ENCODE measurements around the gene MAML3. TPM values are rescaled to one million over a fixed set of nuclear protein-coding genes. Genes with fewer than 3 reads are reported as not detected.
"Not testable (repeated sequence)": the region's sequence is repeated elsewhere in the genome, so short reads cannot be mapped to it uniquely, and the experiment has no call there.

The MAML3 gene
- total RNA-seq, 1 donor from 2014 or later: 8.1 TPM

GRCh38 chr4:139698167-139698925 lies 455.6 kb downstream of the MAML3 start:
- not testable (repeated sequence) for H3K9ac ChIP-seq (ENCODE audit: low read length); H3K27me3 Mint-ChIP-seq (ENCODE audit: low read depth, unreplicated experiment); H3K36me3 ChIP-seq (ENCODE audit: insufficient read depth, low read length); H2AFZ ChIP-seq (ENCODE audit: low read depth, low read length); H3K4me3 ChIP-seq (ENCODE audit: insufficient read depth, low read depth, low read length); H3K79me2 ChIP-seq (ENCODE audit: insufficient read depth, low read length); H3K27ac Mint-ChIP-seq (ENCODE audit: unreplicated experiment); H3K9me3 Mint-ChIP-seq (ENCODE audit: unreplicated experiment); H3K4me1 Mint-ChIP-seq (ENCODE audit: low read depth, unreplicated experiment); H3K9me3 ChIP-seq (ENCODE audit: insufficient read depth, low read depth, low read length); H3K27ac ChIP-seq (ENCODE audit: low read depth, low read length); FAIRE-seq; H3K27me3 ChIP-seq (ENCODE audit: insufficient read depth, low read length); H3K4me1 ChIP-seq (ENCODE audit: insufficient read depth, low read length); H3K4me3 Mint-ChIP-seq (ENCODE audit: unreplicated experiment); H3K4me2 ChIP-seq (ENCODE audit: low read length); H4K20me1 ChIP-seq (ENCODE audit: insufficient read depth, low read length)
- DNase-seq (ENCODE audit: low read depth): peak; percentile 26
- H3K36me3 Mint-ChIP-seq (ENCODE audit: low read depth, unreplicated experiment): peaks cover 13% of the 10 kb centered on the region
- peak; percentile 8 for TF ChIP-seq CTCF (IDR thresholded peaks at IDR 0.05; ENCODE audit: insufficient read depth, low read depth, low read length)

GRCh38 chr4:139696491-139696890 lies 457.5 kb downstream of the MAML3 start:
- TF ChIP-seq EZH2 (IDR thresholded peaks at IDR 0.05; ENCODE audit: insufficient read depth, low read length) (no peak), CTCF (IDR thresholded peaks at IDR 0.05; ENCODE audit: insufficient read depth, low read depth, low read length) (no peak)
- no peak overlapping the region for H3K4me3 Mint-ChIP-seq (ENCODE audit: unreplicated experiment)

GRCh38 chr4:139694522-139695107 lies 459.4 kb downstream of the MAML3 start:
- Histone ChIP-seq H3K4me2 (ENCODE audit: low read length) (no peak overlapping the region), H3K9me3 (ENCODE audit: insufficient read depth, low read depth, low read length) (no peaks in the 10 kb centered on the region), H3K9ac (ENCODE audit: low read length) (no peak overlapping the region), H3K4me1 (ENCODE audit: insufficient read depth, low read length) (no peaks in the 10 kb centered on the region), H3K4me3 (ENCODE audit: insufficient read depth, low read depth, low read length) (no peak overlapping the region), H4K20me1 (ENCODE audit: insufficient read depth, low read length) (no peaks in the 10 kb centered on the region), H3K36me3 (ENCODE audit: insufficient read depth, low read length) (no peaks in the 10 kb centered on the region), H3K79me2 (ENCODE audit: insufficient read depth, low read length) (no peaks in the 10 kb centered on the region), H3K27ac (ENCODE audit: low read depth, low read length) (no peak overlapping the region), H2AFZ (ENCODE audit: low read depth, low read length) (no peak overlapping the region), H3K27me3 (ENCODE audit: insufficient read depth, low read length) (no peaks in the 10 kb centered on the region)
- TF ChIP-seq EZH2 (IDR thresholded peaks at IDR 0.05; ENCODE audit: insufficient read depth, low read length) (no peak), CTCF (IDR thresholded peaks at IDR 0.05; ENCODE audit: insufficient read depth, low read depth, low read length) (no peak)
- no peaks in the 10 kb centered on the region for H3K9me3 Mint-ChIP-seq (ENCODE audit: unreplicated experiment)
- H3K27me3 Mint-ChIP-seq (ENCODE audit: low read depth, unreplicated experiment): no peaks in the 10 kb centered on the region
- DNase-seq (ENCODE audit: low read depth) (no peak), FAIRE-seq (no peak)
- H3K4me3 Mint-ChIP-seq (ENCODE audit: unreplicated experiment): no peak overlapping the region
- H3K36me3 Mint-ChIP-seq (ENCODE audit: low read depth, unreplicated experiment): peaks cover 10% of the 10 kb centered on the region
- no peak overlapping the region for H3K27ac Mint-ChIP-seq (ENCODE audit: unreplicated experiment)
- peaks cover under 1% of the 10 kb centered on the region for H3K4me1 Mint-ChIP-seq (ENCODE audit: low read depth, unreplicated experiment)

More at GRCh38 chr4:139696491-139696890, 457.5 kb downstream of the MAML3 start:
- no peaks in the 10 kb centered on the region for H3K9me3 Mint-ChIP-seq (ENCODE audit: unreplicated experiment)
- H3K36me3 Mint-ChIP-seq (ENCODE audit: low read depth, unreplicated experiment): peaks cover 13% of the 10 kb centered on the region
- H3K36me3 ChIP-seq (ENCODE audit: insufficient read depth, low read length): no peaks in the 10 kb centered on the region
- no peaks in the 10 kb centered on the region for H3K9me3 ChIP-seq (ENCODE audit: insufficient read depth, low read depth, low read length)
- no peak for FAIRE-seq
- no peak overlapping the region for H3K9ac ChIP-seq (ENCODE audit: low read length)
- H4K20me1 ChIP-seq (ENCODE audit: insufficient read depth, low read length): no peaks in the 10 kb centered on the region
- no peaks in the 10 kb centered on the region for H3K4me1 ChIP-seq (ENCODE audit: insufficient read depth, low read length)
- H3K4me3 ChIP-seq (ENCODE audit: insufficient read depth, low read depth, low read length): no peak overlapping the region
- no peak overlapping the region for H3K4me2 ChIP-seq (ENCODE audit: low read length)
- H3K27me3 Mint-ChIP-seq (ENCODE audit: low read depth, unreplicated experiment): no peaks in the 10 kb centered on the region
- H2AFZ ChIP-seq (ENCODE audit: low read depth, low read length): no peak overlapping the region
- H3K27ac Mint-ChIP-seq (ENCODE audit: unreplicated experiment): no peak overlapping the region
- H3K79me2 ChIP-seq (ENCODE audit: insufficient read depth, low read length): no peaks in the 10 kb centered on the region
- no peak overlapping the region for H3K27ac ChIP-seq (ENCODE audit: low read depth, low read length)
- H3K4me1 Mint-ChIP-seq (ENCODE audit: low read depth, unreplicated experiment): no peaks in the 10 kb centered on the region
- no peaks in the 10 kb centered on the region for H3K27me3 ChIP-seq (ENCODE audit: insufficient read depth, low read length)
- DNase-seq (ENCODE audit: low read depth): no peak

Data from astrocyte (in vitro differentiated cells and primary cell).